ENCODE results near the gene KRT6C.
"Not testable (repeated sequence)": the region's sequence is repeated elsewhere in the genome, so short reads cannot be mapped to it uniquely, and the experiment has no call there.

GRCh38 chr12:52500574-52500973 is 27.0 kb upstream of the KRT6C start:
- not testable (repeated sequence) for TF ChIP-seq CTCF, POLR2A (IDR thresholded peaks at IDR 0.05)

All from esophagus squamous epithelium (tissue), 4 donors.